HG03439 (cell line): ENCODE data around the gene TLX1.

Experiments used
- ATAC-seq: cut with Tn5 transposase; IDR thresholded peaks from one replicate; pipeline ENCODE4 v1.9.1; 2021; ENCODE audit warnings: mild to moderate bottlenecking, moderate library complexity; ENCODE audit not compliant: unreplicated experiment

Gene TLX1

GRCh38 chr10:101130984-101131961, at the start of gene TLX1:
TSS of gene TLX1 (plus strand) at chr10:101131300. CDS start at chr10:101131542, 242 bp downstream.
- no peak for ATAC-seq

DNA sequence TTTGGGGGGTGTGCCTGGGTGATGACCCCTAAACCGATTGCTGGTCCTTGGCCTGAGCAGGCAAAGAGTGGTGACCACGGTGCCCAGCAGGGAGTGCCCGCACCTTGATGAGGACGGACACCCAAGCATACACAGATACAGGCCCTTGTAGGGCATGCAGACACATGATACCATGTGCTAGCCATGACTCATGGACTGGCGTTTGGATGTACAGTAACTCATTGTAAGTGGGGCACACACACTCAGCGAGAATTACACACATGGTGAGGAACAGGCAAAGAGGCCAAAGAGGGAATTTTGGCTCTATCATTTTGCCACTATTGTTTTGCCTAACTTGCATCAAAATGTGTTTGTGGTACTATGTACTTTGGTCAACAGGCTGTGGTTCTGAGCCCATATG, 45.3 kb upstream of the TLX1 start:
- ATAC-seq, result no peak

DNA sequence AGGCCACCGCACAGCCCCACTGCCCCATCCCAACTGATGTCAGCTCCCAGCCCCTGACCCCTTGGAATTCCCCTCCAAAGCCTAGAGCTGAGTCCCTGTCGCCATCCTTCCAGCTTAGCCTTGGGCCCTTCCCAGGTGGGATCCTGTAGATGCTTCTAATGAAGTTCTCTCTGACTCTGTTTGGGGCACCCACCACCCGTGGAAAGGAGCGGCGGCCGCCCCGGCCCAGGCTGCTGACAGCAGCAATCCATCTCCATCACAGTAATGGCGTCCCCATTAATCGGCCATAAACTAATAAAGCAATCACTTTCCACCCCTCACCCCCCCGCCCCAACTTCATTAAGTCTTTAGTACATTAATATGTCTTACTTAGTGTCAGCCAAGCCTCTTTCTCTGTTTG, 43.7 kb upstream of the TLX1 start:
- no peak for ATAC-seq

GRCh38 chr10:101087965-101088364, 43.1 kb upstream of the TLX1 start:
- ATAC-seq, result no peak

DNA sequence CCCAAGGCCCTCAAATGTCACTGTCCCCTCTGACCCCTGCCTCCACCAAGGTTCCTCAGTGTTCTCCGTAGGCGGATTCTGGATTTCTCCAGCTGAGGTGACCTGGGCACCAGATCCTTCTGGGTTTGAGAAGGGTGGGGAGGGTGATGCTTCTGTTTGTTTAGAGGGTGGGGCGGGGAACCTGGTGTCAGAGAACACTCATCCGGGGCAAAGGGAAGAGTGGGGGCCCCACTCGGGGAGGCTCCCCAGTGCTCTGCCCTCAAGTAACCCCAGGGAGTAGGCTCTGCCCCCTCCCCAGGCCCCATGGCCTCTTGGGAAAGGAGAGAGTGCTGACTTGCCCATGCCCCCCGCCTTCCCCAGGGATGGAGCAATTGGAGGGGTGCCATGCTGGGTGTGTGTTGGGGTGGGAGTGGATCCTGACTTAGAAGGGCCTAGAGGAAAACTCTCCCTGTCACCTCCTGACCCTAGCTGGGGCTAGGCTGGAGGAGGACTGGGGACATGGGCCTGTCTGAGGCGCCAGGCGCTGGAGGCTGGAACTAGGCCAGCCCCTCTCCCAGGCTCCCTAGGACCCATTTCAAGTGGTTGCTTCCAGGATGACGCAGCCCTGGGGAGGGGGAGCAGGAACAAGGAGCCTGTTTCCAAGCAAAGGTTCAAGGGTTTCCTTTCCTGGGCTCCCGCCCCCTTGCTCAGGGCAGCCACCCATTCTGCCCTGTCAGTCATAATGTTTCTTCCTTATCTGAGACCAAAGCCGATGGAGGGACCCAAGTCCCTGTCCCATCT, 41.4 kb upstream of the TLX1 start:
- no peak for ATAC-seq

DNA sequence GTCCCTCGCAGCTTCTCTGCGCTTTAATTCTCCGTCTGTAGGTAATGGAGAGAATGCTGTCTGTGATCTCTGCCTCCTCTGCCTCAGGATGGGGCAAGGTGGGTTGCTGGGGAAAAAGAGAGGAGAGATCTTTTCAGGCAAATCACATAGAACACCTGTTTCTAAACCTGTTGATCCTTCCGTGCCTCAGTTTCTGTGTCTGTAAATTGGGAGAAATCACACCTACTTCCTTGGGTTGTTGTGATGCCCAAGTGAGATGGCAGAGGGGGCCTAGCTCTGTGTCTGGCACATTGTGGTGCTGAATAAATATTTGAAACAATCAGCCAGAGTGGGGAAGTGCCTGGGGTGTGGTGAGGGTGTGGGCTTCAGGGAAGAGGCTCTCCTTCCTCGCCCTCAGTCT, 40.5 kb upstream of the TLX1 start:
- ATAC-seq, result no peak

DNA sequence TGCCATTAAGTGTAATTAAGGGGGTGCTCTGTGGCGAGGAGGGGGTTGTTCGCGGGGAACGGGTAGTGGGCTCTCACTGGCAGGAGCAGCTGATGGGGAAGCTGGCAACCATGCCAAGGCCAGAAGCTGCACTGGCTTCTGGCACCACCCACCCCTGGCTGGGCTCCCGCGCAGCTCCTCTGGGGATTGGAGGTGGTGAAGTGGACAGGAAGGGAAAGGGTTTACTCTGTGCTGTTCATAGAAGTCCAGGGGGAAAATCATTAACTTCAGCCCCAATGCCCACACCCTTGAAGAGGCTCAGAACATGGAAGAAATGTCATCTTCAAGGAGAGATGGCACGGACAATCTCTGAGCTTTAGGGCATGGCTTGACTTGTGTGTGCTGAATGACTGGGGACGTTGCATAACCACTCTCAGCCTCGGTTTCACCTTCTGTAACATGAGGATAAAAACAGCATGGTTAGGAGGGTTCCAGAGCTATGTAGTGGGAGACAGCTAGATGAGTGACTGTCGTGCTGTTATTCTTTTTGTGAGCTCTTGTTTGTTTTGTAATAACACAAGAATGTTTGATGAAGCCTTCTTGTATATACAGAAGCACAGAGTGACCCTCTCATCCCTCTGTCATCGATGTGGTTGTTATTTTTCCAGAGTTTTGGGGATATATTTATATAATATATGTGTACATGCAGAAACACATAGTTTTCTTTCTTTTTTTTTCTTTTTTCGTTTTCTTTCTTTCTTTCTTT, 39.4 kb upstream of the TLX1 start:
- ATAC-seq, result no peak

- no peak for ATAC-seq
Observed at GRCh38 chr10:101092881-101093354, 38.2 kb upstream of the TLX1 start.

DNA sequence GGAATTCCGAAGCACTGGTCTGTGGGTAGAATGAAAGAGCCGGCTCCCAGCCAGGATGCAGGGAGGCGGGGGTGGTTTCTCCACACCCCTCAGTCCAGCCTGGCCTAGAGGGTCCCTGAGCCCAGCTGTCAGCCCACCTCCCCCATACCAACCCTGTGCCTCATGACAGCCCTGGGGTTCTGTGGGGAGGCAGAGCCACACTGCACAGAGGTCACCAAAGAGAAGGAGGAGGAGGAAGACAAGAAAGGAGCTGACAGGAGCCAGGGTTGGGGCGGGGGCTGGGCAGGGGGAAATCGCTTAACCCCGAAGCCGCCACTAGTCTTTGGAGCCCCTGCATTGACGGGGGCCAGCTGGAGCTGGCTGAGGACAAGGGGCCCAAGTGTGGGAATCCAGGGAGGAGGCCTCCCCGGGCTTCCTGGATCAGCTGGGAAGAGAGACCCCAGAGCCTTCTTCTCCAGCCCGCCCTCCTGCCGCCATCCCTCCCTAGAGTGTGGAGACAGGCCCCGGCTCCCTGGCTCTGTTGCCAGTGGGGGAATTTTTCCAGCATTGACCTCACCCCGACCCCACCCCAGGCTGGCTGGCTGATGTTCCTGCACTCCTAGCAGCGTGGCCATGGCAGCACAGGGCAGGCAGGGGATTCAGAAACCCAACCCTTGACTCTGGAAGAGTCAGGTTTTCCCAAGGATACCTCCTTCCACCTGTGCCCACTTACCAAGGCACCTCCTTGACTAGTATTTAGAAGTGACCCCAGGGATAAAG, 36.8 kb upstream of the TLX1 start:
- ATAC-seq, result no peak

GRCh38 chr10:101095004-101095403, 36.1 kb upstream of the TLX1 start:
- no peak for ATAC-seq

- no peak for ATAC-seq
Observed at GRCh38 chr10:101095550-101096213, 35.4 kb upstream of the TLX1 start.

- no peak for ATAC-seq
Observed at GRCh38 chr10:101096378-101096777, 34.7 kb upstream of the TLX1 start.

DNA sequence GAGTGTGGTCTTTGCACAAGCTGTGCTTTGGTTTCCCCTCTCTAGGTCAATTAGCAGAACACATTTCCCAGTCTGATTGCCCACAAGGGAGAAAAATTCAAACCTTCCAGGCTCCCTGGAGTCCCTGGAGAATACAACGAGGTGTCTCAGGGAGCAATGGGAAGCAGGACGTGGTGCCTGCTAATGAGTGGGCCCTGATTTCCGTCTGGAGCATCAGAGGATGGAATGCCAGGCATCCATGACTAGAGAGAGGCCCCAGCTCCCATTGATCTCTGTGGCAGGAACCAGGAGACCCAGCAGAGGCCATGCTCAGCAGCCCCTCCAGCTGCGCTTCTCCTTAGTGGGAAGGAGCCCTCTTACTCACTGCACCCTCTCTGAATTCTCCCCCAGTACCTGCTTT, 33.2 kb upstream of the TLX1 start:
- ATAC-seq, result no peak

GRCh38 chr10:101099901-101100300, 31.2 kb upstream of the TLX1 start:
- no peak for ATAC-seq

- ATAC-seq, result no peak
Observed at GRCh38 chr10:101101372-101101881, 29.7 kb upstream of the TLX1 start.

DNA sequence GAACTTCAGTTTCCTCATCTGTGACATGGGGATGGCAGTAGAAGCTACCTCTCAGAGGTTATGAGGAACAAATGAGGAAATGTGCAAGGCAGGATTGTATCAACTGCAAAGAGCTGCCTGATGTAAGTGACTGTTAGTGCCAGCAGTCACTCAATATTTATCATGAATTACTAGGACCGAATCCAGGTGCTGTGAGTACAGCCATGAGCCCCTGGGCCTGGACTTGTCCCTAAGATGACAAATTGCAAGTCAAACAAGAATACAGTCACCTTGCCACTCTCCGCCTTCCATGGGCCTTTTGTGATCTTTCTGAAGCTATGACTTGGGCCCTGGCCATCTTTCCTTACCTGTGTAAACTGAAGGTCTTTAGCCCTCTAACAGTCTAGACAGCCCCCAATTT, 27.7 kb upstream of the TLX1 start:
- no peak for ATAC-seq

DNA sequence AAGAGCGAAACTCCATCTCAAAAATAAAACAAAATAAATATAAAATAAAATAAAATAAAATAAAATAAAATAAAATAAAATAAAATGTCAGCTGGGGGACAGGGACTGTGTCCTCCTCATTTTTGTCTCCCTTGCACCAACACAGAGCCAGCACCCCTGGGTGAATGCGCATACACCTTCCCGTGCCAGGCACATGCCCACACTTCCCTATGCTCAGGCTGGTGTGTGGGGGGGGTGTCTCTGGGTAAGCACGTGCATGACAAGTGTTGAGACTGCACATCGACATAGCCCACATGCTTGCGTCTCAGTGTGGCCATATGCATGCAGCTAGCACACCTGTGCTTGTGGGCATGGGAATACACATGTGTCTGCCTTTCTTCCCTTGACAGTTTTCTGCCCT, 24.7 kb upstream of the TLX1 start:
- no peak for ATAC-seq

- no peak for ATAC-seq
Observed at GRCh38 chr10:101107771-101108170, 23.3 kb upstream of the TLX1 start.

GRCh38 chr10:101110856-101111523, 20.1 kb upstream of the TLX1 start:
- ATAC-seq, result no peak
